Fibroblast of skin of left biceps (primary cell): ENCODE results near the gene STMN3.
"Not testable (repeated sequence)": the region's sequence is repeated elsewhere in the genome, so short reads cannot be mapped to it uniquely, and the experiment has no call there.

Source experiments
- DNase-seq, 2 experiments: peaks; one replicate each; pipeline ENCODE4 v3.0.0-alpha.2; 2013; ENCODE audit warnings: low read depth in 2 of 2

STMN3 gene

GRCh38 chr20:63612276-63612931 is 40.8 kb downstream of the STMN3 start:
- DNase-seq = no peak

GRCh38 chr20:63611646-63612045 is 41.6 kb downstream of the STMN3 start:
- DNase-seq = no peak

GRCh38 chr20:63610581-63611435 is 42.4 kb downstream of the STMN3 start:
- no peak for DNase-seq

- no peak for DNase-seq
Measured at GRCh38 chr20:63606686-63607085, 46.5 kb downstream of the STMN3 start.

- DNase-seq = no peak
Measured at GRCh38 chr20:63602321-63602720, 50.9 kb downstream of the STMN3 start.

- DNase-seq = not testable (repeated sequence)
Measured at GRCh38 chr20:63601679-63602078, 51.5 kb downstream of the STMN3 start.

- no peak for DNase-seq
Measured at GRCh38 chr20:63599396-63600050, 53.7 kb downstream of the STMN3 start.

- DNase-seq = no peak
Measured at GRCh38 chr20:63598479-63599395, 54.5 kb downstream of the STMN3 start.

GRCh38 chr20:63597651-63598478 is 55.4 kb downstream of the STMN3 start:
- DNase-seq = no peak

- no peak for DNase-seq
Measured at GRCh38 chr20:63596423-63596822, 56.8 kb downstream of the STMN3 start.

GRCh38 chr20:63595416-63596127 is 57.7 kb downstream of the STMN3 start:
- DNase-seq = no peak

- DNase-seq = peak; percentile 37
Measured at GRCh38 chr20:63594043-63594561, 59.1 kb downstream of the STMN3 start.

GRCh38 chr20:63592661-63593060 is 60.6 kb downstream of the STMN3 start:
- no peak for DNase-seq

GRCh38 chr20:63591786-63592355 is 61.4 kb downstream of the STMN3 start:
- no peak for DNase-seq

- no peak for DNase-seq
Measured at GRCh38 chr20:63591147-63591533, 62.1 kb downstream of the STMN3 start.

- no peak for DNase-seq
Measured at GRCh38 chr20:63590218-63591146, 62.7 kb downstream of the STMN3 start.
